T follicular helper cell (primary cell): Measurements from ENCODE around the gene NPB.
A peak's percentile ranks its signal among the peaks of the same experiment; 100 is the strongest.

ENCODE experiments used
- DNase-seq: peaks from one replicate; pipeline ENCODE4 v3.0.0-alpha.2; 2020; ENCODE audit warnings: low read depth

NPB gene

DNA sequence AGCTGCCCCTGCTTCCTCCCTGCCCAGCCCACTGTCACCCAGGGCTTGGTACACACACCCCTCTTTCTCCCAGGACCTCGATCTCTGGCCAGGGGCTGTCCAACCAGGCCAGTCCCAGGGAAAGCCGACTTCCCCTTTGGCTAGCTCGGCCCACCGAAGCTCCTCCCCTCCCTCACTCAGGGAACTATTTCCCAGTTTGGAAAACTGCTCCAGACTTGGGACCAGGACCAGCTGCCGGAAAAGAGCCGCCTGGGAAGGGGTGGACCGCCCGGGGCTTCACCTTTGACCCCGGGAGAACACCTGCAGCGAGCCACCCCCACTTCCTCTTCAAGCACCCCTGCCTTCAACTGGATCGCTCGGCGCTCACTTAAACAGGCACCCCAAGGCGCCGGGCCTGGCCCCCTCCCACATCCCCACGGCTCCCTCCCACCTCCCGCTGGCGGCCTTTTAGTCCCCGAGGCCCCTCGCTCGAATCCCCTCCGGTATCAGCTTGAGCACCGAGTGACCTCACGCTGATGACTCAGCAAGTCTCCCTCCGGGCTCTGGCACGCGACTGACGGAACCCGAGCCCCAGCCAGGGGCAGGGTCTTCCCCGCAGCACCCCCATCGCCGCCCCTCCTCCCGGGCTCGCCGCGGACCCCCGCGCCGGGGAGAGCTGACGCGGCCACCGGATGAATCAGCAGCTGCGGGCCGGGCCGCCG, 24.6 kb downstream of the NPB start:
- peak; percentile 31 for DNase-seq

DNA sequence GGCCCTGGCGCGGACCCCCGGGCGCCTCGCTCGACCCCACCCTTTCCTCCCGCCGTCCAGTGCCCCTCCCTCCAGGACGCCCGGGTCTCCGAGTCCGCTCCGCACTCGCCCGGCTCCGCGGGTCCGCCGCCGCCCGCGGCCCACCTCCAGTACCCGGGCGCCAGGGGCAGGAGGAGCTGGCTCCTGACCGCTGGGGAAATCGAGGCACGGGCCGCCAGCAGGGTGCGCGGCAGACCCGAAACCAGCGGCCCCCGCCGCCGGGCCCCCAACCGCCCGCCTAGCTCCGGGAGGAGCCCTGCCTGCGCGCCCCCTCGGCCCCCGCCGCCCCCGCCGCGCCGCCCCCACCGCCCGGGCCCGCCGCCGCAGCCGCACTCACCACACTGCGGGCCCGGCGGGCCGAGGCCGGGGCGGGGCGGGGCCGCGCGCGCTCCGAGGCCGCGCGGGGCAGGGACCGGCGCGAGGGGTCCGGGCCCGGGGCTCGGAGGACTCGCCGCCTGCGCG, 25.2 kb downstream of the NPB start:
- no peak for DNase-seq

- peak; percentile 84 for DNase-seq
Observed at GRCh38 chr17:81927653-81928543, 25.9 kb downstream of the NPB start, which contains the start of gene MAFG. MAFG (minus strand) TSS chr17:81927735; CDS start chr17:81923185, 4,550 bp downstream.

DNA sequence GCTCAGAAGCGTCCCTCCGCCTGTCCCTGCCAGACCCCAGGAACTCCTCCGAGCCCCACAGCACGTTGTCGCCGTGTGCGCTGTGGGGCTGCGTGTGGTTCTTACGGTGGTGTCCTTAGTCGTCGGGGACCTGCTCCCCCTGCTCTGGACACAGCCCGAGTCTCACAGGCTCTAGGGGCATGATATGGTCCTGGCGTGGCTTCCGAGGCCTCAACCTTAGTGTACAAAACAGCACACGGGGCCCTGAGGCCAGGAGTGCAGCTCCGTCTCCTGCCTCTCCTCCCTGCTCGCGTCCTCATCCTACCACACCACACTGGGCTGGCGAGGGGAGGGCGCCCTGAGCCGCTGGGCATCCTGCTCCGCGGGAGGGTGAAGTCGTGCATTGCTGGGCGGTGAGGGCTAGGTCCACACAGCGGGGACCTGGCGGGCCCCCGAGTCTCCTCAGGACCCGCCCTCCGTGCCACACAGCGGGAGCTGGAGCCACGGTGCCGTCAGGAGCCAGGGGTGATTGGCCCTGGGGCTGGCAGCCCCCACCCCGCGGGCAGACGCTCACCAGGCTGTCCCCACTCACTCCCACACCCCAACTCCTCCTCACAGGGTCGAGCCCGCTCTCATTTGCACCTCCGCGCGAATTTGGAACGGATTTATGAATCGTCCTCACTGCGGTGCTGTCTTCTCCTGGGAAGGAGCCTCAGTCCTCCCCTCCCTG, 26.7 kb downstream of the NPB start:
- DNase-seq: no peak

DNA sequence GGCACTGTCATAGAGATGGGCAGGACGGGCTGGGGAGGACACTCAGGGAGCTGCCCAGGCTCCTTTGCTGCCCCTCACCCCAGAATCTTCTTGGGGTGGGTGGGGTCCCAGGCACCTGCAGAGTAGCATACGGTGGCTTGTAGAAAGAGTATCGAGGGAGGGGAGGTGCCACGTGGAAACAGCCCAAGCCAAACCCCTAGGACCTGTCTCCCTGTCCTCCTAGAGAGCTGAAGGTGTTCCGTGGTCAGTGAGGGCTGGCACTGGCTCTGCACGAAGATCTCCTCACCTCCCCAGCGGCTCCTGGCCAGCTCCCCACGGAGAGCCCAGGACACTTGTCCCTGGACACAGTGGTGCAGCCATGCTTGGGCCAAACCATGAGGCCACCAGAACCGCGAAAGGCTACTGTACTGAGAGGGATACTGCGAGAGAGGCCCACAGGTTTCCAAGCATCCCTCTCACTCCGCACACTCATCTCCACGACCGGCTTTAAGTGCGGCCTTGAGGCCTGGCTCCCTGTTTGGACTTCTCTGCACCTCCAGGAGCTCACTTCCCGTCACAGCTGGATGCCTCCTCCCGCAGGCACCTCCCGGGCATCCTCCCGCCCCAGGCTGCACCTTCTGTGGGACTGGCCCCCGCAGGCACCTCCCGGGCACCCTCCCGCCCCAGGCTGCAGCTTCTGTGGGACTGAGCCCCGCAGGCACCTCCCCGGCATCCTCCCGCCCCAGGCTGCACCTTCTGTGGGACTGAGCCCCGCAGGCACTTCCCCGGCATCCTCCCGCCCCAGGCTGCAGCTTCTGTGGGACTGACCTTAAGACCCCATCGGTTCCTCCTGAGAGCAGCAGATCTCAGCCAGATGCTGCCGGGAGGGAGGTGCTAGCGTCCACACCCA, 27.5 kb downstream of the NPB start:
- DNase-seq: no peak

DNA sequence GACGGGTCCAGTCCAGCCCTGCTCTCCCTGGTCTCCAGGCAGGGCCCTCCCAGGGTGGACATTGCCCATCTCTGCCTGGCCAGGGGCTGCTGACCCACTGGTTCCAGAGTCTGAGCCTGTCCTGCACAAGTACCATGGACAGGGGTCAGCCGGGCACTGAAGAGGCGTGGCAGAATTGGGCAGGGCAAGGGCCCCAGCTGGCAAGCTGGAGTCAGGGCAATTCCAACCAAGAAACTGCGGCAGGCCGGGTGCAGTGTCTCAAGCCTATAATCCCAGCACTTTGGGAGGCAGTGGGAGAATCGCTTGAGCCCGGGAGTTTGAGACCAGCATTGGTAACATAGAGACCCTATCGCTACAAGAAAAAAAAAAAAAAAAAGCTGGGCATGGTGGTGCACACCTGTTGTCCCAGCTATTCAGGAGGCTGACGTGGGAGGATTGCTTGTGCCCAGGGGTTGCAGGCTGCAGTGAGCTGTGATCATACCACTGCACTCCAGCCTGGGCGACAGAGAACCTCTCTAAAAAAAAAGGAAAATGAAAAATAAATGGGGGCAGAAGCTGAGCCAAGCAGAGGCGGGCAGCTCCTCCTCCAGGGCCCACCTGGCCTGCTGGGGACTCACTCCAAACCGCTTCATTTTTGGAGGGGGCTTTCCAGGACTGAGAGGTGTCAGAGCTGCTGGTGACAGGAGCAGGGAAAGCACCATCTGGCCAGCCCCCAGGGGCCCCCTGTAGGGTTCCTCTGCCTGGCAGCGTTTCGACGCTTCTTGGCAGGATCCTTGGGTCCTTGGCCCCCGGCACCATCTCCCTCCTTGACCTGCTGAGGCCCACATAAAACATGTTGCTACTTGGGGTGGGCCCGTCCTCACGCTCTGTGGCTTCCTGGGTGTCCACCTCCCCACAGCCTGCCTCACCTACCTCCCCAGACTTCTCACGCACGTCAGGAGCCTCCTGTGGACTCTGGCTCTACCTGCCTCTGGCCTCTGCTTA, 28.4 kb downstream of the NPB start:
- DNase-seq: no peak

- no peak for DNase-seq
Observed at GRCh38 chr17:81931189-81931556, 29.1 kb downstream of the NPB start.

- DNase-seq: no peak
Observed at GRCh38 chr17:81931557-81932332, 29.7 kb downstream of the NPB start.

DNA sequence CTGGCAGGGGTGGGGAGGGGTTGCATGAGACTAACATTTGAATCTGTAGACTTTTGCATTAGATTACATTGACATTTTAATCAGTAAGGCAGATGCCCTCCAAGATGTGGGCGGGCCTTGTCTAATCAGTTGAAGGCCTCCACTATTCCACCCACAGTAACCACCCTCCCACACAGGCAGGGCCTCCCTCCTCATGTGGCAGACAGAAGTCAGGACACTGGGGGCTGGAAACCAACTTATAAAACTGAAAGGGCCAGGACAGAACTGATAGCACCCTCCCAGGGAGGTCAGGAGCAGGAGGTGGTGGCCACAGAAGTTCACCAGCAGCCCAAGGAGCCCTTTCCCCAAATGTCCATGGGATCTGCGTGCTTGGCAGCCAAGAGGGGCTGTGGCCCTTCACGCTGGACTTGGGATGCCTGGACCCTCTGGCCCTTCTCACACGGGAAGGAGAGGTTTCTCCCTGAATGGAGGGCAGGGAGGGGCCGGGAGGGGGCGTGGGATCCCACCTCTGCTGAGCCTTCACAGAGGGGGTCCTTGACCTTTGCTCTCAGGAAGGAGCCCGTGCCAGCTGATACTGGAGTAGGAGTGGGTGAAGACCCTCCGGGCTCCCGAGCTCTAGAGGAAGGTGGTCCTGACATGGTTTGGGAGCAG, 30.4 kb downstream of the NPB start:
- DNase-seq: no peak

GRCh38 chr17:81933178-81933699, 31.2 kb downstream of the NPB start:
- DNase-seq: no peak

DNA sequence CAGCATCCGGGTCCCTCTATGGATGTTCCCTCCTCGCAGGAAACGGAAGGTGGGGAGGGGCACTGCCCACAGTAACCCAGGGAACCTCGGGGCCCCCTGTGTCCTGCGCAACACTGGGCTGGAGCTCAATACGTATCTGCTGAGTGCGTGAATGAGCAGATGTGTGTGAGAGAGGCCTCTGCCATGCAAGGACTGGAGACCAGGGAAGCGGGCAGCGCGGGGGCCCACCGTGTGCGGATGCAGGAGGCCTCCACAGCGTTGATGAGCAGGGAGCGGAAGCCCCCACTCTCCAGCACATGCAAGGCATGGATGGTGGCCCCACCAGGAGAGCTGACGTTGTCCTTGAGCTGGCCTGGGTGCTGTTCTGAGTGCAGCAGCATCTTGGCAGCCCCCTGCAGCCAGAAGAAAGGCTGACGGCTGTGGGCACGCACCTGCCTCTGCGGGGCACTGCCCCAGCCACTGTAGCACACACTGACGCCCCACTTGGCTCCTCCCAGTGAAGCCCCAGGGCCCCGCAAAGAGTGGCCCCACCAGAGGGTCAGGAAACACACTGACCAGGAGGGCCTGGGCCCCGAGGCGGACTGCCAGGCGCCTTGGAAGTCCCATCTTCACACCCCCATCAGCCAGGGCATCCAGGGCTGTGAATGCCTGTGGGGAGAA, 32.2 kb downstream of the NPB start:
- DNase-seq: no peak

GRCh38 chr17:81934850-81935708, 33.0 kb downstream of the NPB start:
- DNase-seq: no peak

DNA sequence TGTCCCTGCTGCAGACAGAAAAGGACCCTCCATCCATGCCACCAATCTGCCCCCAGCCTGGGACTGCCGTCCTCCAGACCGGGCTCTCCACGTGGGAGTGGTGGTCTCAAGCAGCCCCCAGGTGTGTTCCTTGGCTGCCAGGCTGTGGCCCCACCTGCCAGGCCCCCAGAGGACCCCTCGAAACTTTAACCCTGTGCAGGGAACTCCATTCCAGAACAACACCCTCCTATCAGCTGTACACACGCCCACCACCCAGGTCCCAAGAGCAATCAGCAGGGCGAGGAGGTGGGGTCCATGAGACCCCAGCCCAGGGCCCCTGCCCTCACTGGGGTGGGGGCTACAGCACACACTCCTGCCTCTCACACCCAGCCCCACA, 33.7 kb downstream of the NPB start:
- DNase-seq: no peak

DNA sequence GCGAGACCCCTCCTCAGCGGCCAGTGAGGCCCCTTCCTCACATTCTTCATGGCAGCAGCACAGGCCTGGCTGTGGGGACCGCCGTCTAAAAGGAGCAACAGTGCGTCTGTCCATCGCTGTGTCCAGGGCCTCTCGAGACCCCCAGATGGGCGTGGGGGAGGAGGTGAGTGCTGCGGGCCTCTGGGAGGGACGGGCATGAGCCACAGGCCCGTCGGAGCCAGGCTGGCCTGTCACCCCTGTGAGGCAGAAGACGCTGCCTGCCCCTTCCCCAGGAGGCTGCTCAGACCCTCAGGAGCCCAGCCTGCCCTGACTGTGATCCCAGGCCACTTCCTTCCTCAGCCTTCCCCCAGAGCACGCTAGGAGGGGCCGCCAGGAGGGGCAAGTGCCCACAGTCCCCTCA, 37.2 kb downstream of the NPB start:
- no peak for DNase-seq

GRCh38 chr17:81939881-81940385, 37.9 kb downstream of the NPB start:
- no peak for DNase-seq

GRCh38 chr17:81940538-81941483, 38.8 kb downstream of the NPB start:
- no peak for DNase-seq
